ENCODE results near the gene EFCAB11.

Gene EFCAB11

GRCh38 chr14:89747126-89747525, 207.4 kb downstream of the EFCAB11 start:
- no peak for TF ChIP-seq CTCF (IDR thresholded peaks at IDR 0.05; ENCODE audit: insufficient read depth, low read depth, low read length, missing control alignments)
- no peak for DNase-seq (ENCODE audit: low read depth)
- no peak overlapping the region for H3K4me3 ChIP-seq (ENCODE audit: low read length)

GRCh38 chr14:89746654-89747053, 207.9 kb downstream of the EFCAB11 start:
- H3K4me3 ChIP-seq (ENCODE audit: low read length), result no peak overlapping the region
- peak; percentile 18 for DNase-seq (ENCODE audit: low read depth)

GRCh38 chr14:89746135-89746534, 208.4 kb downstream of the EFCAB11 start:
- no peak overlapping the region for H3K4me3 ChIP-seq (ENCODE audit: low read length)
- DNase-seq (ENCODE audit: low read depth), result no peak
- TF ChIP-seq CTCF (IDR thresholded peaks at IDR 0.05; ENCODE audit: insufficient read depth, low read depth, low read length, missing control alignments), result no peak

More at GRCh38 chr14:89746654-89747053, 207.9 kb downstream of the EFCAB11 start:
- no peak for TF ChIP-seq CTCF (IDR thresholded peaks at IDR 0.05; ENCODE audit: insufficient read depth, low read depth, low read length, missing control alignments)

All from epithelial cell of esophagus (primary cell).